B cell (primary cell): ENCODE data around the gene MT1A.
"Not testable (repeated sequence)": the region's sequence is repeated elsewhere in the genome, so short reads cannot be mapped to it uniquely, and the experiment has no call there.

Source experiments
- EZH2 ChIP-seq: IDR thresholded peaks from 2 replicates; pipeline ENCODE4 v1.6.1; 2012; ENCODE audit warnings: borderline replicate concordance, low read depth, mild to moderate bottlenecking, moderate library complexity, low read length; ENCODE audit not compliant: insufficient read depth, poor library complexity, severe bottlenecking
- TF ChIP-seq, protein P1 (sequence below): fragments of 200-600 bp; IDR thresholded peaks from one replicate; pipeline ENCODE4 v1.8.0; 2022; ENCODE audit warnings: antibody characterized with exemption, mild to moderate bottlenecking

DNA sequence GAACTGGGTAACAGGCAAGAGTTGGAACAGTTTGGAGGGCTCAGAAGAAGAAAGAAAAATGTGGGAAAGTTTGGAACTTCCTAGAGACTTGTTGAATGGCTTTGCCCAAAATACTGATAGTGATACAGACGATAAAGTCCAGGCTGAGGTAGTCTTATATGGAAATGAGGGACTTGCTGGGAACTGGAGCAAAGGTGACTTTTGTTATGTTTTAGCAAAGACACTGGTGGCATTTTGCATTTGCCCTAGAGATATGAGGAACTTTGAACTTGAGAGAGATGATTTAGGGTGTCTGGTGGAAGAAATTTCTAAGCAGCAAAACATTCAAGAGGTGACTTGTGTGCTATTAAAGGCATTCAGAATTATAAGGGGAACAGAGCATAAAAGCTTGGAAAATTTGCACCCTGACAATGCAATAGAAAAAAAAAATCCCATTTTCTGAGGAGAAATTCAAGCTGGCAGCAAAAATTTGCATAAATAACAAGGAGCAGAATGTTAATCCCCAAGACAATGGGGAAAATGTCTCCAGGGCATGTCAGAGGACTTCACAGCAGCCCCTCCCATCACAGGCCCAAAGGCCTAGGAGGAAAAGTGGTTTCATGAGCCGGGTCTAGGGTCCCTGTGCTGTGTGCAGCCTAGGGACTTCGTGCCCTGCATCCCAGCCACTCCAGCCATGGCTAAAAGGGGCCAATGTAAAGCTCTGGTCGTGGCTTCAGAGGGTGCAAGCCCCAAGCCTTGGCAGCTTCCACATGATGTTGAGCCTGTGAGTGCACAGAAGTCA, 16.6 kb upstream of the MT1A start:
- TF ChIP-seq EZH2 = not testable (repeated sequence)
- TF ChIP-seq, protein P1, sequence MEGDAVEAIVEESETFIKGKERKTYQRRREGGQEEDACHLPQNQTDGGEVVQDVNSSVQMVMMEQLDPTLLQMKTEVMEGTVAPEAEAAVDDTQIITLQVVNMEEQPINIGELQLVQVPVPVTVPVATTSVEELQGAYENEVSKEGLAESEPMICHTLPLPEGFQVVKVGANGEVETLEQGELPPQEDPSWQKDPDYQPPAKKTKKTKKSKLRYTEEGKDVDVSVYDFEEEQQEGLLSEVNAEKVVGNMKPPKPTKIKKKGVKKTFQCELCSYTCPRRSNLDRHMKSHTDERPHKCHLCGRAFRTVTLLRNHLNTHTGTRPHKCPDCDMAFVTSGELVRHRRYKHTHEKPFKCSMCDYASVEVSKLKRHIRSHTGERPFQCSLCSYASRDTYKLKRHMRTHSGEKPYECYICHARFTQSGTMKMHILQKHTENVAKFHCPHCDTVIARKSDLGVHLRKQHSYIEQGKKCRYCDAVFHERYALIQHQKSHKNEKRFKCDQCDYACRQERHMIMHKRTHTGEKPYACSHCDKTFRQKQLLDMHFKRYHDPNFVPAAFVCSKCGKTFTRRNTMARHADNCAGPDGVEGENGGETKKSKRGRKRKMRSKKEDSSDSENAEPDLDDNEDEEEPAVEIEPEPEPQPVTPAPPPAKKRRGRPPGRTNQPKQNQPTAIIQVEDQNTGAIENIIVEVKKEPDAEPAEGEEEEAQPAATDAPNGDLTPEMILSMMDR = not testable (repeated sequence)
